Testis (tissue), 3 donors: ENCODE data around the gene SZT2. TPM values are rescaled to one million over a fixed set of nuclear protein-coding genes. Genes with fewer than 3 reads are reported as not detected.

Source experiments
- DNase-seq: peaks from one replicate; pipeline ENCODE4 v3.0.0-alpha.2; 2019
- H3K27ac ChIP-seq, 2 donors: fragments of 200-600 bp; sonication (generic); one replicate each; pipeline ENCODE4 v1.5.1; 2019
- H3K27me3 ChIP-seq: fragments of 200-600 bp; sonication (generic); one replicate; pipeline ENCODE4 v1.5.1; 2019
- H3K36me3 ChIP-seq: fragments of 200-600 bp; sonication (generic); one replicate; pipeline ENCODE4 v1.5.1; 2017; ENCODE audit warnings: low read depth; ENCODE audit errors: missing control alignments
- H3K4me1 ChIP-seq: fragments of 200-600 bp; sonication (generic); one replicate; pipeline ENCODE4 v1.5.1; 2019
- H3K4me3 ChIP-seq, 2 donors: fragments of 200-600 bp; sonication (generic); one replicate each; pipeline ENCODE4 v1.5.1; 2017 to 2019
- H3K9me3 ChIP-seq: fragments of 200-600 bp; sonication (generic); one replicate; pipeline ENCODE4 v1.5.1; 2017
- CTCF ChIP-seq, 3 experiments: fragments of 450-650 bp in 2 of 3; fragments of 200-600 bp in 1 of 3; sonication (generic) in 1 of 3; IDR thresholded peaks; one replicate each; pipeline ENCODE4 v1.5.1; 2016 to 2019; ENCODE audit warnings: antibody characterized with exemption in 3 of 3, mild to moderate bottlenecking in 2 of 3, moderate library complexity in 1 of 3
- POLR2A ChIP-seq: fragments of 450-650 bp; IDR thresholded peaks from one replicate; pipeline ENCODE4 v1.6.1; 2017; ENCODE audit warnings: antibody characterized with exemption, mild to moderate bottlenecking, moderate library complexity
- WGBS, 2 donors: methylation state at CpG; one replicate each; pipeline ENCODE4 v1.1.5; 2018; 5-methylcytosine and 5-hydroxymethylcytosine counted together
- intact Hi-C: fragments of 100-400 bp; cut with DNase I; formaldehyde crosslinking; loops from one replicate; pipeline ENCODE4 v1.15.1; 2023; ENCODE audit warnings: low total_unique reads
- polyA plus RNA-seq: library from polyadenylated mRNA; stranded (reverse); fragments of 350-450 nt; fragmentation: Illumina TruSeq; extraction: RNeasy Lipid Tissue Mini Kit (QIAGEN cat#74804); gene quantifications from one replicate; pipeline ENCODE4 v1.2.3, GENCODE V29; 2014; ENCODE audit warnings: low read depth, low replicate concordance; ENCODE audit not compliant: insufficient read depth
- total RNA-seq, 2 donors: library from RNA; depleted of rRNA; stranded (reverse); fragments of >200 nt; gene quantifications; one replicate each; pipeline ENCODE4 v1.2.3, GENCODE V29; 2016

The SZT2 gene
- total and polyA plus RNA-seq, 3 donors from 2014 or later: 40.0 to 115 (median 90.1) TPM

DNA sequence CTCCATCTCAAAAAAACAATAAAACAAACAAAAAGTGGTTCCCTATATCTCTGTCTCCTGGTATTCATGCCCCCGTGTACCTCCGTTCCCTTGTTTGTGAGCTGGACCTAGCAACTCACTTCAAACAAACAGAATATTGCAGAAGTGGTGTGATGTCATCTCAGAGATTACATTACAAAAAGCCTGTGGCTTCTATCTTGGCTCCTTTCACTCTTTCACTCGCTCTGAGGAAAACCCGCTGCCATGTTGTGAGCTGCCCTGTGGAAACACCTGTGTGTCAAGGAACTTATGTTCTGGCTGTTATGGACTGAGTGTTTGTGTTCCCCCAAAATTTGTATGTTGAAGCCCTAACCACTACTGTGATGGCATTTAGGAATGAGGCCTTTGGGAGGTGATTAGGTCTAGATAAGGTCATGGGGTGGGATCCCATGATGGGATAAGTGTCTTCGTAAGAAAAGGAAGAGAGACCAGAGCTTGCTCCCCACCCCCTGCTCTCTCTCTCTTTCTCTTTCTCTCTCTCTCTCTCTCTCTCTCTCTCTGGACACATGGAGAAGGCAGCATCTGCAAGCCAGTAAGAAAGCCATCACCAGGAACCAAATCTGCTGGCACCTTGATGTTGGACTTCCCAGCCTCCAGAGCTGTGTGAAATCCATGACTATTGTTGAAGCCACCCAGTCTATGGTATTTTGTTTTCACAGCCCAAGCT lies 71.4 kb downstream of the SZT2 start:
- no peak overlapping the region for H3K4me3 ChIP-seq
- DNase-seq: no peak
- H3K27ac ChIP-seq: no peak overlapping the region
- TF ChIP-seq POLR2A (no peak), CTCF (IDR thresholded peaks at IDR 0.05) (no peak)
- no peaks in the 10 kb centered on the region for H3K27me3 ChIP-seq
- H3K36me3 ChIP-seq: no peaks in the 10 kb centered on the region
- 90 to 98% methylated on average over 5 of the region's 5 CpGs for WGBS, 2 donors
- H3K4me1 ChIP-seq: no peaks in the 10 kb centered on the region
- intact Hi-C loops: no loop called here
- H3K9me3 ChIP-seq: no peaks in the 10 kb centered on the region

- intact Hi-C loops: no loop called here
- 56 to 72% methylated on average over 2 of the region's 2 CpGs for WGBS, 2 donors
- no peaks in the 10 kb centered on the region for H3K36me3 ChIP-seq
- H3K4me3 ChIP-seq: no peak overlapping the region
- H3K9me3 ChIP-seq: no peaks in the 10 kb centered on the region
- no peak for TF ChIP-seq POLR2A
- no peak for DNase-seq
- H3K4me1 ChIP-seq: no peaks in the 10 kb centered on the region
- no peak overlapping the region for H3K27ac ChIP-seq
- H3K27me3 ChIP-seq: no peaks in the 10 kb centered on the region
Observed at GRCh38 chr1:43463479-43463878, 73.8 kb downstream of the SZT2 start.

DNA sequence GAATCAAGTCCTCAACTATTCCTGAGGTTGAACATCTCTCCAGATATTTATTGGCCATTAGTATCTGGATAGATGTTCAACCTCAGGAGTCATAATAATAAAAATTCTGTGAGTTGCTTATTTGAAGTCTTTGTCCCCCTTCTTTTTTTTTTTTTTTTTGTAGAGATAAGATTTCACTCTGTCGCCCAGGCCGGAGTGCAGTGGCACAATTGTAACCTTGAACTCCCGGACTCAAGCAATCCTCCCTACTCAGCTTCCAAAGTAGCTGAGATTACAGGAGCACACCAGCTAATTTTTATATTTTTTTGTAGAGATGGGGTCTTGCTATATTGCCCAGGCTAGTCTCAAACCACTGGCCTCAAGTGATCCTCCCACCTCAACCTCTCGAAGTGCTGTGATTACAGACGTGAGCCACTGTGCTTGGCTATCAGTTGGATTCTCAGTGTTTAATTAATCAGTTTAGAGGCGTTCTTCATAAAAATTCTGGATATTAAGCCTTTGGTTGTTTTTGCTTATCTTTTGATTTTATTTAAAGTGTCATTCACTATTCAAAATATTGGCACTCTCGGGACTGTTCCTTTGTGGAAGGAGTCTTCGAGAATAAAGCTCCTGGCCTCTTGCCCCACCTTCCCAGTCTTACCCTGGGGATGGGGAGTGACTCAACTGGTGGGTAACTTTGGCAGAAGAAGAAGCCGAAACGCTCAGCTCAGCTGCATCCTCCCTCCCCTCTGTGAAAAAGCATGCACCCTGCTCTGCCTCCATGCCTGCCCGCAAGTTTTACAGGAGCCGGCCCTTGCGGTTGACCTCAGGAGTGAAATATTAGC lies 75.2 kb downstream of the SZT2 start:
- Histone ChIP-seq H3K4me1 (no peaks in the 10 kb centered on the region), H3K27ac (no peak overlapping the region), H3K4me3 (no peak overlapping the region), H3K27me3 (no peaks in the 10 kb centered on the region), H3K36me3 (no peaks in the 10 kb centered on the region), H3K9me3 (no peaks in the 10 kb centered on the region)
- 50 to 72% methylated on average over 13 of the region's 13 CpGs for WGBS, 2 donors
- TF ChIP-seq POLR2A (no peak), CTCF (IDR thresholded peaks at IDR 0.05) (no peak)
- intact Hi-C loops: no loop called here
- DNase-seq: no peak

- WGBS, 2 donors: 53 to 74% methylated on average over 3 of the region's 3 CpGs
- Histone ChIP-seq H3K27me3 (no peaks in the 10 kb centered on the region), H3K9me3 (no peaks in the 10 kb centered on the region), H3K4me3 (no peak overlapping the region), H3K4me1 (no peaks in the 10 kb centered on the region), H3K27ac (no peak overlapping the region), H3K36me3 (no peaks in the 10 kb centered on the region)
- no peak for DNase-seq
- no peak for TF ChIP-seq POLR2A
- TF ChIP-seq CTCF (IDR thresholded peaks at IDR 0.05): no peak
- intact Hi-C loops: no loop called here
Observed at GRCh38 chr1:43465505-43466067, 75.9 kb downstream of the SZT2 start.

- Histone ChIP-seq H3K4me1 (no peaks in the 10 kb centered on the region), H3K4me3 (no peak overlapping the region), H3K27me3 (no peaks in the 10 kb centered on the region), H3K9me3 (no peaks in the 10 kb centered on the region), H3K36me3 (no peaks in the 10 kb centered on the region), H3K27ac (no peak overlapping the region)
- TF ChIP-seq POLR2A (no peak), CTCF (IDR thresholded peaks at IDR 0.05) (no peak)
- DNase-seq: no peak
- intact Hi-C loops: no loop called here
- WGBS, 2 donors: 72 to 76% methylated on average over 2 of the region's 2 CpGs
Observed at GRCh38 chr1:43466403-43466802, 76.7 kb downstream of the SZT2 start.
